ENCODE measurements around the gene ADCY3.

ADCY3 gene

DNA sequence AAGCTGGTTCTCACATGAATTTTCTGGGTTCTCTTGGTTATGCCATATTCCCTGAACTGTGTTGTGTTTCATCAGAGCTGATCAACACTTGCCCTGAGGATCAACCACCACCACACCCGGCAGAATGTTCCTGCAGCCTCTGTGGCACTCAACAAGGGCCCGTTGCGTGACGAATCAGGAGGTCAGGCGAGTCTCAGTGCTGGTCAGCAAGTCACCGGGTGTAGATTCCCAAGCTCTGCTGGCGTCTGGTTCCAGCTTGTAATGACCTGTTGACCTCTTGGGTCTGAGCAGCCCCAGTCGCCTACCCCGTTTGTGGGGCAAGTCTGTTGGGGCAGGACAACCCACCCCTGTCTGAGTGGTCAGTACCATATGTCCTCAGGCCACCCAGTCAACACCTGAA is 46.0 kb downstream of the ADCY3 start:
- no peak for TF ChIP-seq POLR2AphosphoS5 (IDR thresholded peaks at IDR 0.05; ENCODE audit: low read depth, low read length)
- no peak for TF ChIP-seq FOXP2 (optimal IDR thresholded peaks at IDR 0.05; ENCODE audit: borderline replicate concordance, extremely low read depth, extremely low read length, insufficient read depth)
- TF ChIP-seq, protein P1, sequence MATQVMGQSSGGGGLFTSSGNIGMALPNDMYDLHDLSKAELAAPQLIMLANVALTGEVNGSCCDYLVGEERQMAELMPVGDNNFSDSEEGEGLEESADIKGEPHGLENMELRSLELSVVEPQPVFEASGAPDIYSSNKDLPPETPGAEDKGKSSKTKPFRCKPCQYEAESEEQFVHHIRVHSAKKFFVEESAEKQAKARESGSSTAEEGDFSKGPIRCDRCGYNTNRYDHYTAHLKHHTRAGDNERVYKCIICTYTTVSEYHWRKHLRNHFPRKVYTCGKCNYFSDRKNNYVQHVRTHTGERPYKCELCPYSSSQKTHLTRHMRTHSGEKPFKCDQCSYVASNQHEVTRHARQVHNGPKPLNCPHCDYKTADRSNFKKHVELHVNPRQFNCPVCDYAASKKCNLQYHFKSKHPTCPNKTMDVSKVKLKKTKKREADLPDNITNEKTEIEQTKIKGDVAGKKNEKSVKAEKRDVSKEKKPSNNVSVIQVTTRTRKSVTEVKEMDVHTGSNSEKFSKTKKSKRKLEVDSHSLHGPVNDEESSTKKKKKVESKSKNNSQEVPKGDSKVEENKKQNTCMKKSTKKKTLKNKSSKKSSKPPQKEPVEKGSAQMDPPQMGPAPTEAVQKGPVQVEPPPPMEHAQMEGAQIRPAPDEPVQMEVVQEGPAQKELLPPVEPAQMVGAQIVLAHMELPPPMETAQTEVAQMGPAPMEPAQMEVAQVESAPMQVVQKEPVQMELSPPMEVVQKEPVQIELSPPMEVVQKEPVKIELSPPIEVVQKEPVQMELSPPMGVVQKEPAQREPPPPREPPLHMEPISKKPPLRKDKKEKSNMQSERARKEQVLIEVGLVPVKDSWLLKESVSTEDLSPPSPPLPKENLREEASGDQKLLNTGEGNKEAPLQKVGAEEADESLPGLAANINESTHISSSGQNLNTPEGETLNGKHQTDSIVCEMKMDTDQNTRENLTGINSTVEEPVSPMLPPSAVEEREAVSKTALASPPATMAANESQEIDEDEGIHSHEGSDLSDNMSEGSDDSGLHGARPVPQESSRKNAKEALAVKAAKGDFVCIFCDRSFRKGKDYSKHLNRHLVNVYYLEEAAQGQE (IDR thresholded peaks at IDR 0.05; ENCODE audit: insufficient read depth in 1 of 2, low read depth in 2 of 2, low read length in 2 of 2) = no peak
- TF ChIP-seq SIN3A (IDR thresholded peaks at IDR 0.05; ENCODE audit: borderline replicate concordance, insufficient read depth, low read length) = no peak
- TF ChIP-seq TAF1 (IDR thresholded peaks at IDR 0.05; ENCODE audit: borderline replicate concordance, insufficient read depth, low read length) = no peak

DNA sequence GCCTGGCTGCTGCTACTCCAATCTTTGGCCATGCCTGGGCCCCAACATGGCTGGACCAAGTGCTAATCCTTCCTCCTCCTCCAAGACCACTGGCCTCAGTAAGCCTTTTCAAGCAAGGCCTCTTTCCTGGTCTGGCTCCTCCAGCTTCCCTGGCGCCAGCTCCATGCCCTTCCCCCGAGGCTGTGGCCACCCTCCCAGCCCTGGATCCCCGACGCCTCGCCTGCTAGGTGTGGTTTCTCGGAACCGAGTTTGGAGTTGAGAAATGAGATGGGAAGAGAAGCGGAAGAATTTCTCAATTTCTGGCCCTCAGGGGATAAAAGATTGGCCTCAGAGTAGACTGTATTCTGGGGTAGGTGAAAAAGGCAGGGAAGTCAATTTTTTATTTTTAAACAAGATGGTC is 46.4 kb downstream of the ADCY3 start:
- TF ChIP-seq TAF1 (IDR thresholded peaks at IDR 0.05; ENCODE audit: borderline replicate concordance, insufficient read depth, low read length) = no peak
- TF ChIP-seq, protein P1 (IDR thresholded peaks at IDR 0.05; ENCODE audit: insufficient read depth in 1 of 2, low read depth in 2 of 2, low read length in 2 of 2) = no peak
- TF ChIP-seq POLR2AphosphoS5 (IDR thresholded peaks at IDR 0.05; ENCODE audit: low read depth, low read length) = no peak
- no peak for TF ChIP-seq SIN3A (IDR thresholded peaks at IDR 0.05; ENCODE audit: borderline replicate concordance, insufficient read depth, low read length)
- no peak for TF ChIP-seq FOXP2 (optimal IDR thresholded peaks at IDR 0.05; ENCODE audit: borderline replicate concordance, extremely low read depth, extremely low read length, insufficient read depth)

DNA sequence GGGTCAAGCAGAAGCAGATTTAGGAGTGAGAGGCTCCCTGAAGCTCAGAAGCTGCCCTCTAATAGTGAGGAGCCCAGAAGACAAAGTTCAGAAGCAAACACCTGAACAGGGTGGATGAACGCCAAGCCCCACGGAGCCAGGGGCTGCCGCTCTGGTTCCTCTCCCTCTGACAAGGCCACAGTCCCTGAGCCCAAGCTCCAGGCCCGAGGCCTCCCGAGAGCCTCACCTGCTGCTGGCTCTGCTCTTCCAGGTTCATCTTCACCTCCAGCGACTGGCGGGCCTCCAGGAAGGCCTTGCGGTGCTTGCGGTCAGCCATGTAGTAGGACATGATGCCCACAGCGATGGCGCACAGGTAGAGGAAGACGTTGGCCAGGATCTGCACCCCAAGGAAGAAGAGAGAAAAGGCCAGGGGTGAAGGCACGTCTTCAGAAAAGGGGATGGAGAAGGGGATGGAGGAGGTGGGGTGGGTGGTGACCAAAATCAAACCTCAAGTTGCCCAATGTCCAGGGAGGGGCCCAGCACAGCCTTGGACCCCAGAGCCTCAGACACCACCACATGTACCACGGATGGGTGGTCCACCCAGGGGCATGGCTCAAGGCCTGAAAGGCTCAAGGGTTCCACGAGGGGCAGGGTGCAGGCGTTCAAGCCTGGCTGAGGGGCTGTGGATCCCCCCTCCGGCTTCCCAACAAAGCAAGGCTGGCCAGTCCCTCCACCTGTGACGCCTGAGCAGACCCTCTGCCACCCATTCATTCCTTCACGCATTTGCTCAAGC is 47.5 kb downstream of the ADCY3 start:
- TF ChIP-seq FOXP2 (optimal IDR thresholded peaks at IDR 0.05; ENCODE audit: borderline replicate concordance, extremely low read depth, extremely low read length, insufficient read depth) (no peak), TAF1 (IDR thresholded peaks at IDR 0.05; ENCODE audit: borderline replicate concordance, insufficient read depth, low read length) (no peak), POLR2AphosphoS5 (IDR thresholded peaks at IDR 0.05; ENCODE audit: low read depth, low read length) (no peak), SIN3A (IDR thresholded peaks at IDR 0.05; ENCODE audit: borderline replicate concordance, insufficient read depth, low read length) (no peak)
- TF ChIP-seq, protein P1 (IDR thresholded peaks at IDR 0.05; ENCODE audit: insufficient read depth in 1 of 2, low read depth in 2 of 2, low read length in 2 of 2) = no peak

DNA sequence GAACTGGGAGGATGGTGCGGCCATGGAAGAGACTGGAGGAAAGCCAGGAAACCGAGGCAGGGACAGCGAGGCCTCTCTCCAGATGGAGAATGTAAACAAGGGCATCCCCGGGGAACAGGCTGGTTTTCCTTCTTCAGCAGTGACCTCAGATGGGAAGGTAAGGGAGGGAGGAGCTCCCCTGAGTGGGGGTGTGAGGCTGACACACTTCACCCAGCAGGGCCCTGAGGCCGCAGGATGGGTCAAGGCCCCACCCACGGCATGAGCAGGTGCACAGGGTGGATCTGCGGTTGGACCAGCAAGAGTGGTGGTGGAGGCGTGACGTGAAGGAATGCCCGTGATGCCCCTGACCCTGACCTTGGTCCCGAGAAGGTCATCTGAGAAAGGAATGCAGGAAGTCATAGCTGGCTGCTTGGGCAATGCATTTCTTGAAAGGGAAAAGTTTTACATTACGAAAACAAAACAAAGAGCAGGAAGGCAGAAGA is 48.1 kb downstream of the ADCY3 start:
- no peak for TF ChIP-seq FOXP2 (optimal IDR thresholded peaks at IDR 0.05; ENCODE audit: borderline replicate concordance, extremely low read depth, extremely low read length, insufficient read depth)
- TF ChIP-seq, protein P1 (IDR thresholded peaks at IDR 0.05; ENCODE audit: insufficient read depth in 1 of 2, low read depth in 2 of 2, low read length in 2 of 2) = no peak
- no peak for TF ChIP-seq SIN3A (IDR thresholded peaks at IDR 0.05; ENCODE audit: borderline replicate concordance, insufficient read depth, low read length)
- no peak for TF ChIP-seq POLR2AphosphoS5 (IDR thresholded peaks at IDR 0.05; ENCODE audit: low read depth, low read length)
- TF ChIP-seq TAF1 (IDR thresholded peaks at IDR 0.05; ENCODE audit: borderline replicate concordance, insufficient read depth, low read length) = no peak
